ENCODE measurements around the gene MAP6.

Gene MAP6

GRCh38 chr11:75554258-75555022 lies 114.4 kb downstream of the MAP6 start:
- peak; percentile 82 for ATAC-seq
- peak; percentile 80; the same call in 1 of the 2 replicates for TF ChIP-seq TCF4 (CRISPR knock-in tag; IDR thresholded peaks at IDR 0.05; ENCODE audit: borderline replicate concordance)
- TF ChIP-seq BACH2 (CRISPR knock-in tag; IDR thresholded peaks at IDR 0.05; ENCODE audit: borderline replicate concordance), result no peak

GRCh38 chr11:75553889-75554257 lies 115.0 kb downstream of the MAP6 start:
- no peak for ATAC-seq
- TF ChIP-seq PATZ1 (CRISPR knock-in tag; IDR thresholded peaks at IDR 0.05; ENCODE audit: borderline replicate concordance) (no peak), GLIS3 (CRISPR knock-in tag; IDR thresholded peaks at IDR 0.05) (no peak), SNAI2 (CRISPR knock-in tag; IDR thresholded peaks at IDR 0.05) (no peak), ZFP30 (CRISPR knock-in tag; IDR thresholded peaks at IDR 0.05) (no peak), TOX (CRISPR knock-in tag; IDR thresholded peaks at IDR 0.05; ENCODE audit: borderline replicate concordance) (no peak)

GRCh38 chr11:75553182-75553581 lies 115.7 kb downstream of the MAP6 start:
- TF ChIP-seq ZC3H10 (CRISPR knock-in tag; IDR thresholded peaks at IDR 0.05) (no peak), PATZ1 (CRISPR knock-in tag; IDR thresholded peaks at IDR 0.05; ENCODE audit: borderline replicate concordance) (no peak), OSR1 (CRISPR knock-in tag; IDR thresholded peaks at IDR 0.05) (no peak), BACH2 (CRISPR knock-in tag; IDR thresholded peaks at IDR 0.05; ENCODE audit: borderline replicate concordance) (no peak), TCF4 (CRISPR knock-in tag; IDR thresholded peaks at IDR 0.05; ENCODE audit: borderline replicate concordance) (no peak), POU6F1 (CRISPR knock-in tag; IDR thresholded peaks at IDR 0.05; ENCODE audit: borderline replicate concordance, low read depth) (no peak), ISL1 (CRISPR knock-in tag; IDR thresholded peaks at IDR 0.05) (no peak), ZFP30 (CRISPR knock-in tag; IDR thresholded peaks at IDR 0.05) (no peak), ZFP3 (CRISPR knock-in tag; IDR thresholded peaks at IDR 0.05) (no peak), TSHZ2 (CRISPR knock-in tag; IDR thresholded peaks at IDR 0.05) (no peak), CSRNP3 (CRISPR knock-in tag; IDR thresholded peaks at IDR 0.05) (no peak), ESRRG (CRISPR knock-in tag; IDR thresholded peaks at IDR 0.05) (no peak)
- no peak for ATAC-seq

- ATAC-seq, result no peak
- TF ChIP-seq ZFP3 (CRISPR knock-in tag; IDR thresholded peaks at IDR 0.05) (no peak), TSHZ2 (CRISPR knock-in tag; IDR thresholded peaks at IDR 0.05) (no peak), OSR1 (CRISPR knock-in tag; IDR thresholded peaks at IDR 0.05) (no peak), CSDC2 (CRISPR knock-in tag; IDR thresholded peaks at IDR 0.05) (no peak), RARB (CRISPR knock-in tag; IDR thresholded peaks at IDR 0.05) (no peak), TCF4 (CRISPR knock-in tag; IDR thresholded peaks at IDR 0.05; ENCODE audit: borderline replicate concordance) (no peak), POU6F1 (CRISPR knock-in tag; IDR thresholded peaks at IDR 0.05; ENCODE audit: borderline replicate concordance, low read depth) (no peak), CSRNP3 (CRISPR knock-in tag; IDR thresholded peaks at IDR 0.05) (no peak)
These were observed 119.4 kb downstream of the MAP6 start for GRCh38 chr11:75549370-75549958.

All from SK-N-SH treated with all-trans-retinoic acid at 6 μM for 48 hours (cell line).